HG02623 (cell line): ENCODE data around the gene CD8B2.
"Not testable (repeated sequence)": the region's sequence is repeated elsewhere in the genome, so short reads cannot be mapped to it uniquely, and the experiment has no call there.

ENCODE experiments used
- ATAC-seq: cut with Tn5 transposase; IDR thresholded peaks from one replicate; pipeline ENCODE4 v1.9.1; 2021; ENCODE audit warnings: moderate library complexity; ENCODE audit not compliant: unreplicated experiment

The CD8B2 gene

DNA sequence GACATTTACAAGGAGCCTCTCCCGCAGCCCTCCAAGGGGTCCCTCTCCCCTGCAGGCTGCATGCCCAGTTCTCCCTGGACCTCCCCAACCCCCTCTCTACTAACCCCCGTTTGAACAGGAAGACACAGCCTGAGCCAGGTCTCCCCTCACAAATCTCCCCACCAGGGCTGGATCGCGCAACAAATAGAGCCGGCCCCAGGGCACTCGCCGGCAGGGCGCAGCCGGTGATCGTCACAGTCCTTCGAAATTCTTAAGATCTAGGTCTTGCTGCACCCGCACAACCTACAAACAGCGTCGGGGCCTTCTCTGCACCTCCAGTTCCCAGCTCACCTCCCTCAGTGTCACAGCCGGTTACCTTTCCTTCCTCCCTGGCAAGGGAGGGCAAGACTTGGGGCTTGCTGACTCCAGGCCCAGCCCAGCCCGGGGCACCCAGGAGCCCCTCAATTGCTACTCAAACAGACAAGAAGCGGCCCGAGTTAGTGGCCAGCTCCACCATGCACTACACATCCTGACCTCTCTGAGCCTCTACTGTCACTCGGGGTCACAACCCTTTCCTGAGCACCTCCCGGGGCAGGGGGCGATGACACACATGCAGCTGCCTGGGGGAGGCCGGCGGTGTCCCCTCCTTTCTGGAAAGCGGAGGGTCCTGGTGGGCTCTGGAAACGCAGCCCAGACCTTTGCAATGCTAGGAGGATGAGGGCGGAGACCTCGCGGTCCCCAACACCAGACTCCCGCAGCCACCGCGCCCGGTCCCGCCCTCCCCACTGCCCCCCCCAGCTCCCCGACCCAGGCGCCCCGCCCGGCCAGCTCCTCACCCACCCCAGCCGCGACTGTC, at the start of gene CD8B2:
Gene CD8B2 (plus strand): TSS at position 814 of the 835 bp plus-strand sequence. CDS start 63 bp downstream, outside the sequence.
- ATAC-seq, result not testable (repeated sequence)

DNA sequence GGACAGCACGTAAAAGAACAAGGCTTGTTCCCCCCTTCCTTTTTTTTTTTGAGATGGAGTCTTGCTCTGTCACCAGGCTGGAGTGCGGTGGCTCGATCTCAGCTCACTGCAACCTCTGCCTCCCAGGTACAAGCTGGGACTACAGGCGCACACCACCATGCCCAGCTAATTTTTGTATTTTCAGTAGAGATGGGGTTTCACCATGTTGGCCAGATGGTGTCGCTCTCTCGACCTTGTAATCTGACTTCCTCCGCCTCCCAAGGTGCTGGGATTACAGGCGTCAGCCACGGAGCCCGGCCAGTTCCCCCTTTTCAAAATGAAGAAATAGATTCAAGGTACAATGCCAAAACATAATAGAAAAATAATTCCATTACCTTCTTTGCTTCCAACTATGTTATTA, 25.3 kb upstream of the CD8B2 start:
- not testable (repeated sequence) for ATAC-seq

DNA sequence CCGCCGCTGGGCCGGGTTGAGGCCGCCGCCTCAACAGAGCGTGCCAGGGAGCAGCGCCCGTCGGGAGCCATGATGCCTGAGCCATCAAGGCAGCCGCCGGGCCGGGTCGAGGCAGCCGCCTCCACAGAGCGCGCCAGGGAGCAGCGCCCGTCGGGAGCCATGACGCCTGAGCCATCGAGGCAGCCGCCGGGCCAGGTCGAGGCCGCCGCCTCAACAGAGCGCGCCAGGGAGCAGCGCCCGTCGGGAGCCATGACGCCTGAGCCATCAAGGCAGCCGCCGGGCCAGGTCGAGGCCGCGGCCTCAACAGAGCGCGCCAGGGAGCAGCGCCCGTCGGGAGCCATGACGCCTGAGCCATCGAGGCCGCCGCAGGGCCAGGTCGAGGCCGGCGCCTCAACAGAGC, 19.6 kb upstream of the CD8B2 start:
- ATAC-seq, result not testable (repeated sequence)

DNA sequence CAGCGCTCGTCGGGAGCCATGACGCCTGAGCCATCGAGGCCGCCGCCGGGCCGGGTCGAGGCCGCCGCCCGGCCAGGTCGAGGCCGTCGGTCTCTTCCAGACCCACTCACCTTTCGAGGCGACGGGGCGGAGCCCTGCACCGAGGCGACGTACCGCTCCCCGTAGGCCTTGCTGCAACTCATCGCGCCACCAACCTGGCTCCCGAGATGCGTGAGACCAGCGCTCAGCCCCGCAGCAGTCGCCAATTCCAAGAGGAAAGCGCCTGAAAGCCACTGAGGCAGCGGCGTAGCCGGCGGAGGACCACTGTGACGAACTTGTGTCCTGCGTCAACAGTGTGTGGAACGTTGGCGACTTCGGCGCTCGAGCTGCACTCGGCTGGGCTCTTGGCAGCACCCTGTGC, 19.1 kb upstream of the CD8B2 start, which contains the start of gene RGPD3:
Gene RGPD3 (minus strand): TSS at position 307 of the 400 bp plus-strand sequence. CDS start 125 bp downstream, at position 182.
- ATAC-seq, result not testable (repeated sequence)

DNA sequence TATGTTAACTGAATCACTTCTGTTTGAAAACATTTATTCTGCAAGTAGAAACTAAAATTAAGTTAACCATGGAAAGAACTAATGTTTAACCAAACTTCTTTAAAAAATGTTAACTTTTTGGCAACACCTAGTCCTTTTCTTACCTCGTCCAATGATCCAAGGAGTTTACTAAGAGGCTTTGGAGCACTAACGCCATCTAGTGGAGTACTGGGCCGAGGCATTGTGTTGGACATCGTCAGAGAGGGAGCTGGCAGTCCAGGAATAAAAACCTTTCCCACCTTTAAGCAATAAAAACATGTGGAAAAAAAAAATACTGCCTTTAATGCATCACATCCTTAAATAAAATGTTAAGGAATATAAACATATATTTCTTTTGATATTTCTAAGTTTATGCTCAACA, 16.5 kb upstream of the CD8B2 start:
- peak; percentile 58 for ATAC-seq

DNA sequence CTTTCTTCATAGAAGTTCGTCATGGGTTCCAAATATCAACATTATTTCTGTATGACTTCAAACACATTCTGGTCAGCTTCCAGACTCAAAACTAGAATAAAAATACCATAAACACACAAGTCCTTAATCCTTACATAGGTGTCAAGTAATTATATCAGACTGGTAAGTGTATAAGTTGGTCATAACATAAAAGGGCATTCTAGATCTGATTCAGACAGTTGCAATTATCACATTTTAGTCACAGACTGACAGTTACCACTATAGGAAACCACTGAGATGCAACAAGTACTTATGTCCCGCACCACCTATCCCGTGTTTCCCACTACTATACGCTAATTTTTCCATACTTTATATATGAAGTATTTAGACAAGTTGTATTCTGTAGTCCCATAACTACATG, 9.5 kb upstream of the CD8B2 start:
- not testable (repeated sequence) for ATAC-seq

DNA sequence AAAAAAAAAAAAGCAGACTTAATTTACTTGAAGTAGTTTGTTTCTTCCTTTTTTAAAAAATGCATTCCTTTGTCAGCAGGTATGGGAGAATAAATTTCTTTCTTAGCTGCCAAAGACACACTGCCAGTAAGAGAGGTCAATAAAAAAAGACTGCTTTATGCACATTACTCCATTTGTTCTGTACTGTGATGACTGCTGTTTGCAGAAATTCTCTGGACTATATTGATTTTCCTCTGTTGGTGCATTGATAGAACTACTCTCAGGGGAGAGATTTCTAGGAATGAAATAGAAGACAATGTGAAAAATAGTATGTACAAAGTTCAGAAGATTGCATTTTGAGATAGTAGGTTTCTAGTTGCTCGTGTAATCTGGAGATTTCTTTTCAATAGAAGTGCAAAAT, 7.6 kb upstream of the CD8B2 start:
- ATAC-seq, result not testable (repeated sequence)

DNA sequence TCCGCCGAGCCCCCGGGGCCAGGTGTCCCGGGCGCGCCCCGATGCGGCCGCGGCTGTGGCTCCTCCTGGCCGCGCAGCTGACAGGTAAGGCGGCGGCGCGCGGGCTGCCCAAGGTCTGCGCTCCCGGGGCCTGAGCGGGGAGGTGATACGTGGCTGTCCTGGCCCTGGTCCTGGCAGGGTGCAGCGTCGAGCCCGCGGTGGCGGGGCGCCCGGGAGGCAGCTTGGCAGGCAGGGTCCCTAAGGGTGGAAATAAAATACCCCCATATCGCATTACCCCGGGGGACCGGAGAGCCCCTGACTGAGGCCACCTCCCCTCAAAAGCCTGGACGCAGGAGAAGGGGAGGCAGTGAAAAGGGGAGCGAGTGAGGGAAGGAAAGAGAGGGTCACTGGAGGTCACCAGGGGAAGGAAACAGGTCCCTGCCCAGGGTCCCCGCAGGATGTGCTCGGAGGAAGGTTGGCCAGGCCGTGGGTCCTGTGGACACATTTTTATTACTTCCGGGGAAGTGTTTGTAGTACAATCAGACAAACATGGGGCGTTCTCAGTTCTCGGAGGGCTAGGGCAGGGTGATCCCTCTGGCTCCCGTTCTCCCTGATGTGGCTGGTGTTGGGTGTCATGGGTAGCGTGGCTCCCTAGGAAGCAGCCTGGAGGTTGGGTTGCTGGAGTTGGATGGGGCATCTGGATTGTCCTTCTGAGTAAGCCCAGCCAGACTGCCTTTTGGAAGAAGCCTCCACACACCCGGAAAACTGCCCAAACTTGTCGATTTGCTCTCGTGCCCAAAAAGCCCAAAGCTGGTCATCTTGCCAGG, 425 bp downstream of the CD8B2 start:
- not testable (repeated sequence) for ATAC-seq

DNA sequence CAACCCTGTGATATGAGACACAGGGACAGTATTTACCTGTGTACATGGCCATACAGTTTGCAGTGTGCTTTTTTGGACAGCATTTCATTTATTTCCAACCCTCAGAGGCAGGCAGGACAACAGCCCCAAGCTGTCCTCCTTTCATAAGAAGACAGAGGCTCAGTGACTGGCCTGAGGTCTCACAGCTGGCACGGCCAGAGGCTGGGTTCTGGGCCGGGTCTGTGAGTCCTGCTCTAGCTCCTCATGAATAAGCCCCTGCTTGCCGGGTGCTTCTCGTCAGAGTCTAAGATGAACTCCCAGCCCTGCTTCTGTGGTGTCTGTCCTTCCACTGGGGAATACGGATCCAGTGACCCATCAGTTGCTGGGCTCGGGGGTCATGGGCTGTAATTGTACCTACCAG, 2.5 kb downstream of the CD8B2 start:
- not testable (repeated sequence) for ATAC-seq

DNA sequence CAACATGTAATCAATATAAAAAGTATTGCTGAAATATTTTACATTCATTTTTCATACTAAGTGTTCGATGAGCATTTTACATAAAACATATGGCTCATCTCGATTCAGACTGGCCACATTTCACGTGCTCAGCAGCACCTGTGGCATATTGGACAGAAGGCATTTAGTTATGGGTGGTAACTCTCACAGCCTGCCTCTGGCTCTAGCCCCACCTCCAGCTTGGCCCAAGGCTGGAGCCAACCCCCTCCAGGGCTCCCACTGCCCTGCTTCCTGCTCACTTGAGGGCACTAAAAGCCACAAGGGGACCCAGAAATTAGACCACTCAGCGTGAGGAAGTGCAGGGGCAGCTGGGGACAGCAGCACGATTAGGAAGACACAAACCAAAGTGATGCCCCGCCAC, 5.2 kb downstream of the CD8B2 start:
- not testable (repeated sequence) for ATAC-seq

DNA sequence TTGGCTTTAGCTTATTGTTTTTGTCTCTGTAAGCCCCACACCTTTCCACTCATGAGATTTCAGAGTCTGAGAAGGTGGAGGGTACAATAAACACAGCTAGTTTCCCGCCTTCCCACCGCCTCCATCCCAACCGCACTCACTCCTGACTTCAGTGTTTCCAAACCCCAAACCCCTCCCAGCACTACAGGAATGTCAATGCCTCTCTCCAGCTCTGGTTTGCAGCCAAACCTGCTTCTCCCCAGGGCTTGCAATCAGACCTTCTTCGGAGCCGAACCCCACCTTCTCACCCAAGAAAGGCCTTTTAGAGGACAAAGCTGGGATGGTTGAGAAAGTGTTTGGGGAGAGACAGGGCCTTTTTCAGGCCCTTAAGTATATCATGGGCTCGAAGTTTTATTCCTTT, 5.7 kb downstream of the CD8B2 start:
- not testable (repeated sequence) for ATAC-seq

DNA sequence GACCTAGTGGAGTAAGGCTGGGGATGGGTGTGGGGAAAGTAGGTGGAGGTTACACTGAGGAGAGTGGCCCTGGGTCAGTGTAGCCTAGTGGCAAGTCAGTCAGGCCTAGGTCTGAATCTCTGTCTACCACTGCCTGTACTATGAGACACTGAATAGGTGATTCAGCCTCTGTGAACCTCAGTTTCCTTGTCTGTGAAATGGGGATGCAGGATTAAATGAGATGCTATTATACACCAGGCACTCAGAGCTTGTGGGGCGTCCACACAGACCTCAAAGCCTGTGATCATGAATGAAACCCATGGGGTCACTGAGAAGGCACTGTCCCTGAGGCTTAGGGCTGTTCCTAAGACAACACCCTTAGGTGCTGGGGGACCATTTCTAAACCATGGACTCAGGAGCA, 11.4 kb downstream of the CD8B2 start:
- not testable (repeated sequence) for ATAC-seq

DNA sequence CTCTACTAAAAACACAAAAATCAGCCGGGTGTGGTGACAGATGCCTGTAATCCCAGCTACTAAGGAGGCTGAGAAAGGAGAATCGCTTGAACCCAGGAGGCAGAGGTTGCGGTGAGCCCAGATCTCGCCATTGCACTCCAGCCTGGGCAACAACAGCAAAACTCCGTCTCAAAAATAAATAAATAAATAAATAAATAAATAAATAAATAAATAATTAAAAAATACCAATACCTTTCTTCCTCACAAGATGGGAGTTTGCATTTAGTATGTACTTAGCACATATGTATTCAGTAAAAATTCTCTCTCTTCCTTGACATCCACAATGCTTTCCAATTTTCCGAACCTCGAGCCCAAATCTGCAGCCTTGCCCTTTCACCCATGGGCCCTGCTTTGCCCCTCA, 13.2 kb downstream of the CD8B2 start:
- ATAC-seq, result not testable (repeated sequence)

DNA sequence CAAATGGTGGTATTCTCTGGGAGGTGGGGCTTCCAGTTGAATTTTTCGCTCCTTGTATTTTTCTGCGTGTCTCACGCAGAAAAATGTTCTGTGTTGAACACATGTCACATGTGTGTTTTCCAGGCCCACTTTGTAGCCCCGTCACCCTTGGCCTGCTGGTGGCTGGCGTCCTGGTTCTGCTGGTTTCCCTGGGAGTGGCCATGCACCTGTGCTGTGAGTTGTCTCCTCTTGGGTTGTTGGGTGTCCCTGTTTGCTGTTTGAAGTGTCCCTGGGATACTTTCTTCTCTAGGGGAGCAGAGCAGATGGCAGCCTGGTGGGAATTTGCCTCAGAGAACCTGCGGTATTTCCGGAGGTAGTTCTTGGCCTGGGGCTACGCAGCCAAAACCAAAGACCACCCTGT, 15.2 kb downstream of the CD8B2 start:
- not testable (repeated sequence) for ATAC-seq

DNA sequence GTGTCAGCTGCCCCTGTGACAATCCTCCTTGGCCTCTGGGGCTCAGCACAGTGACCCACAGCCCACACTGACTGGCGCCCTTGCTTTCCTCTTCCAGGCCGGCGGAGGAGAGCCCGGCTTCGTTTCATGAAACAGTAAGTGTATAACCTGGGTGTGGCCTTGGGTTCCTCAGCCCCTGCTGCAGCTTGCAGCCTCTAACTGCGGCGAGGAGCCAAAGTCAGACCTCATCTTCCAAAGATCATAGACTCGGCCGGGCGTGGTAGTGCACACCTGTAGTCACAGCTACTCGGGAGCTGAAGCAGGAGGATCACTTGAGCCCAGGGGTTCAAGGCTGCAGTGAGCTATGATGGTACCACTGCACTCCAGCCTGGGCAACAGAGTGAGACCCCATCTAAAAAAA, 17.0 kb downstream of the CD8B2 start:
- ATAC-seq, result not testable (repeated sequence)

DNA sequence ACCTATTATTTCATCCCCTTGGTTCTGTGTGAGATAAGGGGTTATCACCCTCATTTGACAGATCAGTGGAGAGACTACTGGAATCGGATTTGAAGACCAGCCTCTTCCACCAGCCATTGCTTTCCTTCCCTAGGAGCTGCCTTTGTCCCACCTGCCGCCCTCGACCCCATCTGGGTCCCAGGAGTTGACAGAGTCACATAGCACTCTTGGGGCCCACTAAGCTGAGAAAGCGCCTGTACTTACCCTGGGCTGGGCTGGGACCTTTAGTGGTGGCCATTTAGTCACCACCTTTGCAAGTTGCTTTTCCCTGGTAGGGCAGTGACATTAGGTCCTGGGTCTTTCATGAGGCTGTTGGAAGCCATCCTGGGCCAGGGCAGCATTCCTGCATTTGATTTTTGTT, 17.6 kb downstream of the CD8B2 start:
- not testable (repeated sequence) for ATAC-seq

DNA sequence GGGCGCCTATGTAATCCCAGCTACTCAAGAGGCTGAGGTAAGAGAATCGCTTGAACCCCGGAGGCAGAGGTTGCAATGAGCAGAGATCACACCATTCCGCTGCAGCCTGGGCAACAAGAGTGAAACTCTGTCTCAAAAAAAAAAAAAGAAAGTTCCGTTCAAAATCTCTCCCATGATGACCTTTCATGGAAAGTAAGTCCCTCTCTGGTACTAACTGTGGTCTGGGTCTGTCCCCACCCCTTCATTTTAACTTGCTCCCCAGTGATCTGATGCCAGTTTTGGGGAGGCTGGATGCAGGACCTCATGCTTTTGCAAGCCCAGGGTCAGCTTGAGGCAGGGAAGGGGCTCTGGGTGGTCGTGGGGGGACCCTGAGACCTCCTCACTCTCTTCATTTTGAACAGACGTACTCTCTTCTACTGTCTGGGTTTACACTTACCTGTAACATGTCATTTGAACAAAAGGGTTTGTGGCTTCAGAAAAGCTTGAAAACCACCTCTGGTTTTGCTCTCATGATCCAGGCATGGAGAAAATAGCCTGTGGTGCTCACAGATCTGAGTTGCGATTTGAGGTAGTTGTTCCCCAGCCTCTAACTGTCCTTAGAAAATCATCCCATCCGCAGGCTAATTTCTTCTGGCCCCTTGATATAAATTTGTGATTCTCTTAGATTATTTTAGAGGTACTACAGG, 19.0 kb downstream of the CD8B2 start:
- not testable (repeated sequence) for ATAC-seq

DNA sequence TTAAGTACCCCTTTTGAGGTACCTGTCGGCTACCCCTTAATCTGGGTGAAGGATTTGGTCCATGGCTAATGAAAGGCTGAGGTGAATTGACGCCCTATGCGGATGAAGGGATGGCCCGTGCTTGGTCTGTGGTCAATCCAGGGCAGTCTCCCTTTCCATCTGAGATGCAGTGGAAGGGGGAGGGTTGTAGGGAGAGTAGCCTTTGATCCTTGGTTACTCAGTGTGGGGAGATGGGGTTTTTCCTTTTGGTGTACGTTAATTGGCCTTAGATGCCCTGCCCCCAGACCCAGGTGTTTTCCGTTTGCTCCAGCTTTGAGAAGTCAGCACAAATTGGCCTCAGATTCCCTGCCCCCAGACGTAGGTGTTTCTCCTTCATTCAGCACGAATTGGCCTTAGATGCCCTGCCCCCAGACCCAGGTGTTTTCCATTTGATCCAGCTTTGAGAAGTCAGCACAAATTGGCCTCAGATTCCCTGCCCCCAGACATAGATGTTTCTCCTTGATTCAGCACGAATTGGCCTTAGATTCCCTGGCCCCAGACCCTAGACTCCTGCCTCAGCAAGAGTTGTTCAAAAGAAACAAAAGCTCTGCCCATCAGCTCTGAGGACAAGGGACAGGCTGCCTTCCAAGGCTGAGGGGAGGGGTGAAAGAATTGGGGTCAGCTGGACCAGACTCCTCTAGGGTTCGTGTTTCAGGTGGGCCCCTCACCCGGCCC, 21.7 kb downstream of the CD8B2 start:
- ATAC-seq, result not testable (repeated sequence)

DNA sequence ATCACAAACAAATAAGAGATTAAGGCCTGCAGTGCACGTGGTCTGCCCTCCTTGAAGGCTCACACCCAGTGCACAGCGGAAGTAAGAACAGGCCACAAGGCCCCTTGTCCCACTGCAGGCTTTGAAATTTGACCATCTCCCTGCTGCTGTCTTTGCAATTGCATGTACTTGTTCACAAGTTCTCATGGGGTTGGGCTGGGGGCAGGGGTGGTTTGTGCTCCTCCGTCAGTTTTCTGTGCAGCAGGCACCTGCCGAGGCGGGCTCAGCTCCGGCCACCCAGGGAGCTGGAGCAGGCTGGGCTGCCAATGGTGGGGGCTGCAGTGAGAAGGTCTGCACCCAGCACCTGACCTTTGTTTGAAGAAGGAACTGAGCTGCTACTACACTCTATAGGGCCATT, 22.2 kb downstream of the CD8B2 start:
- ATAC-seq, result not testable (repeated sequence)

DNA sequence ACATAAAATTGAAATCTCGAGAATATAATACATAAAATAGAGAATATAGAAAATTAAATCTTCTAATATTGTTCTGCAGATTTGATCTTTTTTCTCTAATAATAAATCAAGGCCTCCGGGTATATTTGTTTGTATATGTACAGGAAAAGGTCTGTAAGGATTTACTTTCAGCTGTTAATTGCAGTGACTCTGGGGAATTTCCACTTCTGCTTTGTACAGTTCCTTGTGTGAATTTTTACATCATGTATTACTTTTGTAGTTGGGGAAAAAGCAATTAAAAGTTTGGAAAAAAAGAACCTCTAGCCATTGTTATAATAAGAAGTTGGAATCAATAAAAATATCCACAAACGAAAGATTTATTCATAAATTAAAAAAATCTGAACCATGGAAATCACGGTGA, 23.6 kb downstream of the CD8B2 start:
- not testable (repeated sequence) for ATAC-seq
